H9 (cell line): ENCODE data around the gene EFCAB11. TPM values are rescaled to one million over a fixed set of nuclear protein-coding genes. Genes with fewer than 3 reads are reported as not detected.

Experiments used
- DNase-seq: peaks from one replicate; pipeline ENCODE4 v3.0.0-alpha.2; 2017
- H2AFZ ChIP-seq: one replicate; pipeline ENCODE4 v1.6.1; 2013; ENCODE audit warnings: mild to moderate bottlenecking, low read length, control low read depth, moderate library complexity
- H2AK5ac ChIP-seq: 2 replicates; pipeline ENCODE4 v1.6.1; 2013; ENCODE audit warnings: low read length, control low read depth, mixed read lengths; ENCODE audit not compliant: insufficient read length
- H2BK120ac ChIP-seq: one replicate; pipeline ENCODE4 v1.6.1; 2013; ENCODE audit warnings: low read depth, mild to moderate bottlenecking, low read length, control low read depth, inconsistent platforms; ENCODE audit not compliant: poor library complexity, severe bottlenecking
- H2BK12ac ChIP-seq: 2 replicates; pipeline ENCODE4 v1.6.1; 2013; ENCODE audit warnings: low read length, control low read depth, mixed read lengths, low read depth; ENCODE audit not compliant: insufficient read length
- H2BK15ac ChIP-seq: 2 replicates; pipeline ENCODE4 v1.6.1; 2013; ENCODE audit warnings: low read depth, low read length, control low read depth
- H2BK20ac ChIP-seq: one replicate; pipeline ENCODE4 v1.6.1; 2013; ENCODE audit warnings: low read depth, mild to moderate bottlenecking, low read length, control low read depth, inconsistent platforms; ENCODE audit not compliant: poor library complexity, severe bottlenecking
- H2BK5ac ChIP-seq: 2 replicates; pipeline ENCODE4 v1.6.1; 2013; ENCODE audit warnings: low read length, control low read depth, mixed read lengths; ENCODE audit not compliant: insufficient read length
- H3K14ac ChIP-seq: 2 replicates; pipeline ENCODE4 v1.6.1; 2013; ENCODE audit warnings: low read length, control low read depth; ENCODE audit not compliant: insufficient read depth
- H3K18ac ChIP-seq: 2 replicates; pipeline ENCODE4 v1.6.1; 2013; ENCODE audit warnings: low read depth, mild to moderate bottlenecking, mixed read lengths, low read length, control low read depth; ENCODE audit not compliant: insufficient read length
- H3K23ac ChIP-seq: 2 replicates; pipeline ENCODE4 v1.6.1; 2013; ENCODE audit warnings: low read length, control low read depth, mixed read lengths, low read depth; ENCODE audit not compliant: insufficient read length
- H3K23me2 ChIP-seq: 2 replicates; pipeline ENCODE4 v1.6.1; 2013; ENCODE audit warnings: low read depth, mild to moderate bottlenecking, mixed read lengths, low read length, control low read depth; ENCODE audit not compliant: insufficient read length, poor library complexity, severe bottlenecking
- H3K27ac ChIP-seq: 2 replicates; pipeline ENCODE4 v1.5.1; 2013; ENCODE audit warnings: low read length, control low read depth, mixed read lengths, low read depth; ENCODE audit not compliant: insufficient read length
- H3K27me3 ChIP-seq: 2 replicates; pipeline ENCODE4 v1.6.1; 2013; ENCODE audit warnings: low read length, control low read depth, inconsistent platforms; ENCODE audit not compliant: insufficient read depth
- H3K4ac ChIP-seq: 2 replicates; pipeline ENCODE4 v1.6.1; 2013; ENCODE audit warnings: low read depth, mild to moderate bottlenecking, control low read depth, inconsistent platforms, low read length, moderate library complexity
- H3K4me1 ChIP-seq: 2 replicates; pipeline ENCODE4 v1.6.1; 2013; ENCODE audit warnings: low read length, control low read depth, inconsistent platforms; ENCODE audit not compliant: insufficient read depth
- H3K4me2 ChIP-seq: 2 replicates; pipeline ENCODE4 v1.6.1; 2013; ENCODE audit warnings: low read length, control low read depth, mixed read lengths; ENCODE audit not compliant: insufficient read length, insufficient read depth
- H3K56ac ChIP-seq: 2 replicates; pipeline ENCODE4 v1.6.1; 2013; ENCODE audit warnings: low read depth, mild to moderate bottlenecking, mixed read lengths, low read length, control low read depth; ENCODE audit not compliant: insufficient read length
- H3K79me1 ChIP-seq: 2 replicates; pipeline ENCODE4 v1.6.1; 2013; ENCODE audit warnings: low read depth, mild to moderate bottlenecking, moderate library complexity, low read length, control low read depth, inconsistent platforms; ENCODE audit not compliant: insufficient read depth, poor library complexity, severe bottlenecking
- H3K79me2 ChIP-seq: 2 replicates; pipeline ENCODE4 v1.6.1; 2013; ENCODE audit warnings: low read length, control low read depth, inconsistent platforms; ENCODE audit not compliant: insufficient read depth
- H3K9ac ChIP-seq: 2 replicates; pipeline ENCODE4 v1.6.1; 2013; ENCODE audit warnings: low read length, control low read depth, mixed read lengths; ENCODE audit not compliant: insufficient read length; ENCODE audit errors: extremely low read depth
- H3K9me3 ChIP-seq: one replicate; pipeline ENCODE4 v1.6.1; 2013; ENCODE audit warnings: low read depth, low read length, inconsistent platforms; ENCODE audit not compliant: control insufficient read depth
- H3T11ph ChIP-seq: one replicate; pipeline ENCODE4 v1.6.1; 2013; ENCODE audit warnings: mild to moderate bottlenecking, low read length, control low read depth, inconsistent platforms
- H4K20me1 ChIP-seq: one replicate; pipeline ENCODE4 v1.6.1; 2013; ENCODE audit not compliant: control insufficient read depth, insufficient read length, insufficient read depth
- H4K5ac ChIP-seq: 2 replicates; pipeline ENCODE4 v1.6.1; 2013; ENCODE audit warnings: low read depth, mild to moderate bottlenecking, mixed read lengths, low read length, control low read depth; ENCODE audit not compliant: insufficient read length
- H4K8ac ChIP-seq: replicated peaks from 2 replicates; pipeline ENCODE4 v1.6.1; 2013; ENCODE audit warnings: low read length, control low read depth, mixed read lengths, low read depth; ENCODE audit not compliant: insufficient read length
- H4K91ac ChIP-seq: 2 replicates; pipeline ENCODE4 v1.6.1; 2013; ENCODE audit warnings: low read depth, mild to moderate bottlenecking, moderate library complexity, mixed read lengths, low read length, control low read depth; ENCODE audit not compliant: insufficient read length
- H3K27ac Mint-ChIP-seq, 3 experiments: 2 replicates in 2 of 3; 3 replicates in 1 of 3; pipeline ENCODE4 v1.8.0; 2020 to 2021; ENCODE audit warnings: mixed read lengths in 3 of 3, mild to moderate bottlenecking in 1 of 3, moderate library complexity in 1 of 3
- H3K27me3 Mint-ChIP-seq: 2 replicates; pipeline ENCODE4 v1.8.0; 2021; ENCODE audit warnings: low read depth, mild to moderate bottlenecking, moderate library complexity, mixed read lengths
- H3K36me3 Mint-ChIP-seq, 3 experiments: 2 replicates in 2 of 3; 3 replicates in 1 of 3; pipeline ENCODE4 v1.8.0; 2020 to 2021; ENCODE audit warnings: low read depth in 3 of 3, mixed read lengths in 3 of 3; ENCODE audit not compliant: insufficient read depth in 1 of 3
- H3K4me1 Mint-ChIP-seq, 2 experiments: 2 replicates each; pipeline ENCODE4 v1.8.0; 2020; ENCODE audit warnings: mixed read lengths in 2 of 2
- H3K4me3 Mint-ChIP-seq, 2 experiments: 2 replicates in 1 of 2; 3 replicates in 1 of 2; pipeline ENCODE4 v1.8.0; 2020 to 2021; ENCODE audit warnings: mild to moderate bottlenecking in 2 of 2, mixed read lengths in 2 of 2, moderate library complexity in 1 of 2
- H3K9me3 Mint-ChIP-seq, 2 experiments: 2 replicates in 1 of 2; 3 replicates in 1 of 2; pipeline ENCODE4 v1.8.0; 2020; ENCODE audit warnings: mild to moderate bottlenecking in 2 of 2, mixed read lengths in 2 of 2, moderate library complexity in 1 of 2
- CTCF ChIP-seq: fragments of 200-600 bp; sonication (generic); conservative IDR thresholded peaks from 3 replicates; pipeline ENCODE4 v1.8.0; 2021; ENCODE audit warnings: antibody characterized with exemption, mild to moderate bottlenecking
- WGBS: extraction: QIAGEN DNeasy Blood & Tissue Kit; methylation state at CpG from one replicate; pipeline ENCODE4 v1.1.7; 2013; ENCODE audit warnings: missing lambda C conversion rate, low lambda C conversion rate, mixed read lengths; ENCODE audit not compliant: insufficient read length; ENCODE audit errors: extremely low coverage; 5-methylcytosine and 5-hydroxymethylcytosine counted together
- total RNA-seq: library from RNA; stranded (reverse); gene quantifications from 2 replicates; pipeline ENCODE4 v1.2.1, GENCODE V29; 2021

Gene EFCAB11
- total RNA-seq, 1 experiment from 2014 or later, result 17.4 TPM

- no peaks in the 10 kb centered on the region for H3K79me2 ChIP-seq
- Mint-ChIP-seq H3K4me1 (peaks cover 6 to 7% of the 10 kb centered on the region in 2 experiments), H3K27ac (no peak overlapping the region), H3K9me3 (no peaks in the 10 kb centered on the region), H3K36me3 (peaks cover 0 to 1% (median 0%) of the 10 kb centered on the region in 3 experiments; a peak in 2 of 7 replicates), H3K4me3 (no peak overlapping the region), H3K27me3 (no peaks in the 10 kb centered on the region)
- H3K56ac ChIP-seq, result no peak overlapping the region
- no peak overlapping the region for H3T11ph ChIP-seq
- H3K4me1 ChIP-seq, result no peaks in the 10 kb centered on the region
- no peak overlapping the region for H2BK15ac ChIP-seq
- no peaks in the 10 kb centered on the region for H3K23me2 ChIP-seq
- no peaks in the 10 kb centered on the region for H4K20me1 ChIP-seq
- DNase-seq, result no peak
- no peak overlapping the region for H4K5ac ChIP-seq
- no peak for TF ChIP-seq CTCF
- H2AFZ ChIP-seq, result no peak overlapping the region
- no peak overlapping the region for H3K27ac ChIP-seq
- H3K79me1 ChIP-seq, result no peaks in the 10 kb centered on the region
- no CpG with 5 or more reads among the region's 4 CpGs for WGBS
- H3K9me3 ChIP-seq, result no peaks in the 10 kb centered on the region
- H4K8ac ChIP-seq, result no peak overlapping the region
- no peak overlapping the region for H2BK12ac ChIP-seq
- no peak overlapping the region for H3K23ac ChIP-seq
- H3K4me2 ChIP-seq, result no peak overlapping the region
- H3K18ac ChIP-seq, result no peak overlapping the region
- H3K4ac ChIP-seq, result no peak overlapping the region
- H2AK5ac ChIP-seq, result no peak overlapping the region
- H2BK120ac ChIP-seq, result no peak overlapping the region
- H2BK20ac ChIP-seq, result no peak overlapping the region
- no peaks in the 10 kb centered on the region for H3K27me3 ChIP-seq
- no peak overlapping the region for H4K91ac ChIP-seq
- H3K14ac ChIP-seq, result no peak overlapping the region
- no peak overlapping the region for H3K9ac ChIP-seq
- H2BK5ac ChIP-seq, result no peak overlapping the region
Measured at GRCh38 chr14:89924268-89924667, 30.3 kb downstream of the EFCAB11 start.
